ENCODE data around the gene S100A1.

- TF ChIP-seq YY1 (IDR thresholded peaks at IDR 0.05; ENCODE audit: insufficient read depth, insufficient read length) (no peak), ZNF274 (IDR thresholded peaks at IDR 0.05; ENCODE audit: low read depth, low read length) (no peak)
Measured at GRCh38 chr1:153669606-153670005, 41.4 kb downstream of the S100A1 start.
